Trophoblast cell (in vitro differentiated cells and primary cell): ENCODE measurements around the gene MARK2.

Experiments
- DNase-seq, 2 donors: peaks; one replicate each; pipeline ENCODE4 v3.0.0-alpha.2; 2016
- H2AFZ ChIP-seq: 2 replicates; pipeline ENCODE4 v1.6.1; 2013; ENCODE audit warnings: low read length, moderate library complexity, mild to moderate bottlenecking; ENCODE audit not compliant: insufficient read depth, poor library complexity
- H2AK5ac ChIP-seq: 2 replicates; pipeline ENCODE4 v1.6.1; 2013; ENCODE audit warnings: mild to moderate bottlenecking, low read length
- H2BK120ac ChIP-seq: 2 replicates; pipeline ENCODE4 v1.6.1; 2013; ENCODE audit warnings: low read length, mild to moderate bottlenecking, moderate library complexity; ENCODE audit not compliant: insufficient read depth, poor library complexity
- H2BK12ac ChIP-seq: 2 replicates; pipeline ENCODE4 v1.6.1; 2013; ENCODE audit warnings: mild to moderate bottlenecking, low read length, moderate library complexity
- H2BK5ac ChIP-seq: 2 replicates; pipeline ENCODE4 v1.6.1; 2013; ENCODE audit warnings: low read length, low read depth, moderate library complexity, mild to moderate bottlenecking; ENCODE audit not compliant: poor library complexity
- H3K14ac ChIP-seq: 2 replicates; pipeline ENCODE4 v1.6.1; 2013; ENCODE audit warnings: mild to moderate bottlenecking, low read length
- H3K18ac ChIP-seq: 2 replicates; pipeline ENCODE4 v1.6.1; 2013; ENCODE audit warnings: mild to moderate bottlenecking, low read length
- H3K23ac ChIP-seq: 2 replicates; pipeline ENCODE4 v1.6.1; 2013; ENCODE audit warnings: low read length
- H3K27ac ChIP-seq: 2 replicates; pipeline ENCODE4 v1.5.1; 2013; ENCODE audit warnings: low read depth, mild to moderate bottlenecking, inconsistent platforms, low read length, moderate library complexity
- H3K27me3 ChIP-seq: 2 replicates; pipeline ENCODE4 v1.6.1; 2013; ENCODE audit warnings: inconsistent platforms, mild to moderate bottlenecking, low read length, moderate library complexity; ENCODE audit not compliant: insufficient read depth
- H3K36me3 ChIP-seq, 2 experiments: 1 replicate in 1 of 2; 2 replicates in 1 of 2; pipeline ENCODE4 v1.6.1; 2013; ENCODE audit warnings: low read length in 2 of 2, mild to moderate bottlenecking in 2 of 2, moderate library complexity in 1 of 2; ENCODE audit not compliant: insufficient read depth in 2 of 2, control insufficient read depth in 1 of 2
- H3K4ac ChIP-seq: 2 replicates; pipeline ENCODE4 v1.6.1; 2013; ENCODE audit warnings: low read depth, mild to moderate bottlenecking, low read length, moderate library complexity
- H3K4me1 ChIP-seq, 2 experiments: 1 replicate in 1 of 2; 2 replicates in 1 of 2; pipeline ENCODE4 v1.6.1; 2013; ENCODE audit warnings: low read length in 2 of 2, mild to moderate bottlenecking in 2 of 2, moderate library complexity in 1 of 2; ENCODE audit not compliant: insufficient read depth in 2 of 2, control insufficient read depth in 1 of 2
- H3K4me2 ChIP-seq: 2 replicates; pipeline ENCODE4 v1.6.1; 2013; ENCODE audit warnings: inconsistent platforms, mild to moderate bottlenecking, low read length, moderate library complexity
- H3K4me3 ChIP-seq: 2 replicates; pipeline ENCODE4 v1.5.1; 2013; ENCODE audit warnings: mild to moderate bottlenecking, low read depth, low read length, inconsistent platforms
- H3K79me1 ChIP-seq: one replicate; pipeline ENCODE4 v1.6.1; 2013; ENCODE audit warnings: low read length
- H3K79me2 ChIP-seq: 2 replicates; pipeline ENCODE4 v1.6.1; 2013; ENCODE audit warnings: low read length, mild to moderate bottlenecking; ENCODE audit not compliant: control insufficient read depth, insufficient read depth, poor library complexity
- H3K9ac ChIP-seq: 2 replicates; pipeline ENCODE4 v1.6.1; 2013; ENCODE audit warnings: mild to moderate bottlenecking, low read length
- H3K9me3 ChIP-seq: 2 replicates; pipeline ENCODE4 v1.6.1; 2013; ENCODE audit warnings: low read depth, mild to moderate bottlenecking, control low read depth, inconsistent platforms, low read length; ENCODE audit not compliant: insufficient read depth
- H4K12ac ChIP-seq: 2 replicates; pipeline ENCODE4 v1.6.1; 2013; ENCODE audit warnings: low read depth, mild to moderate bottlenecking, low read length, moderate library complexity
- H4K8ac ChIP-seq: 2 replicates; pipeline ENCODE4 v1.6.1; 2013; ENCODE audit warnings: low read depth, mild to moderate bottlenecking, low read length, moderate library complexity
- H4K91ac ChIP-seq: one replicate; pipeline ENCODE4 v1.6.1; 2013; ENCODE audit warnings: low read depth, mild to moderate bottlenecking, low read length, moderate library complexity
- WGBS: extraction: QIAGEN DNeasy Blood & Tissue Kit; methylation state at CpG from one replicate; pipeline ENCODE4 v1.1.7; 2013; ENCODE audit warnings: missing lambda C conversion rate; ENCODE audit not compliant: insufficient read length, insufficient coverage; ENCODE audit errors: extremely low coverage; 5-methylcytosine and 5-hydroxymethylcytosine counted together

Gene MARK2

DNA sequence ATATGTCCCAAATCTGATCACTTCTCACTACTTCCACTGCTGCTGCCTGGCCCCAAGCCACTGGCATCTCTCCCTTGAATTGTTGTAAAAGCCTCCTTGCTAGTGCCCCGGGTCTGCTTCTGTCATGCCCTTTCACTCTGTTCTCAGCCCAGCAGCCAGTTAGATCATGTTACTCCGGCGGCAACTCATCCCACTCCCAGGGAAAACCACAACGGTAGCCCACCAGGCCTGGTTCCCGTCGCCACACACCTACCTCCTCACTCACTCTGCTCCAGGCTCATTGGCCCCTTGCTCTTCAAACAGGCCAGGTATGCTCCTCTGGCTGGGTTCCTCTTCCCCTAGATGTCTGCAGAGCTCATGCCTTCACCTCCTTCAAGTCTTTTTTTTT lies 3.8 kb upstream of the MARK2 start:
- no CpG with 5 or more reads among the region's 6 CpGs for WGBS
- Histone ChIP-seq H3K4ac (no peak overlapping the region), H3K79me2 (peaks cover 12% of the 10 kb centered on the region), H2AFZ (no peak overlapping the region), H2BK120ac (no peak overlapping the region), H3K27ac (no peak overlapping the region), H3K18ac (no peak overlapping the region), H3K79me1 (peaks cover 13% of the 10 kb centered on the region), H3K9ac (no peak overlapping the region), H3K36me3 (no peaks in the 10 kb centered on the region), H3K23ac (no peak overlapping the region), H3K9me3 (no peaks in the 10 kb centered on the region), H3K4me2 (no peak overlapping the region), H4K12ac (no peak overlapping the region), H2AK5ac (no peak overlapping the region), H4K8ac (no peak overlapping the region), H3K14ac (no peak overlapping the region), H2BK12ac (no peak overlapping the region), H3K27me3 (no peaks in the 10 kb centered on the region), H2BK5ac (no peak overlapping the region), H4K91ac (no peak overlapping the region), H3K4me1 (peaks cover 3 to 6% of the 10 kb centered on the region in 2 experiments), H3K4me3 (no peak overlapping the region)
- no peak for DNase-seq

DNA sequence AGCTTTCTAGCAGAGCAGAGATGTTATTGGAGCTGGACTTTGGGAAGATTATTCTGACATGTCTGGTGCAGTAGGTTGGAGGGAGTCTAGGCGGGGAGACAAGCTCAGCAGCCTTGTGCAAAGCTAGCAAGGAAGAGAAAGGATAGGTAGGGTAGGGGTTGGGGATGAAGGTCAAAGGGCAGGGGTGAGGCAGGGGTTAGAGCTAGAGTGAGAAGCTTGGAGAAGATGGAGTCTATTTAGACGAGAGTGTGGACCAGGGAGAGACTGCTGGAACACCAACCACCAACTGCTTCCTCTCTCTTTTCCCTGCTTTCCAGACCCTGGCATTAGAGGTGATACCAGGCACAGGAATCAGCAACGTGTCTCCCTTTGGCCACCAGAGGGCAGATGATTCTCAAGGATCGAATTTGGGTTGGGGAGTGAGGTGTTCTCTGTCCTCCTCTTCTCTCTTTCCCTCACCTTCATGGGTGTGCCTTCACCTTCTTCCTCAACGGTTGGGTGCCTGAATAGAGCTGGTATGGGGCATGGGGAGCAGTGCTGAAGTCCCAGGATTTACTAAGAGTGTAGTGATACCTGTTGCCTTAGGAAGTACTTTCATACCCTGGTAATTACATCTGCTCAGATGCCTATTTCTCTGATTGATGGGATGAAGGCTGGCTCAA lies 1.8 kb upstream of the MARK2 start:
- WGBS, result no CpG with 5 or more reads among the region's 5 CpGs
- Histone ChIP-seq H3K27me3 (no peaks in the 10 kb centered on the region), H3K9ac (no peak overlapping the region), H3K18ac (no peak overlapping the region), H3K23ac (no peak overlapping the region), H3K79me2 (peaks cover 18% of the 10 kb centered on the region), H4K91ac (no peak overlapping the region), H3K4me3 (no peak overlapping the region), H3K4me1 (peaks cover 9 to 21% of the 10 kb centered on the region in 2 experiments), H3K27ac (no peak overlapping the region), H3K14ac (no peak overlapping the region), H4K12ac (no peak overlapping the region), H3K4me2 (no peak overlapping the region), H2AK5ac (no peak overlapping the region), H2AFZ (no peak overlapping the region), H3K9me3 (no peaks in the 10 kb centered on the region), H2BK5ac (no peak overlapping the region), H3K4ac (no peak overlapping the region), H2BK120ac (no peak overlapping the region), H2BK12ac (no peak overlapping the region), H3K36me3 (no peaks in the 10 kb centered on the region), H4K8ac (no peak overlapping the region), H3K79me1 (peaks cover 13% of the 10 kb centered on the region)
- DNase-seq, result peak; percentile 67 to 95

DNA sequence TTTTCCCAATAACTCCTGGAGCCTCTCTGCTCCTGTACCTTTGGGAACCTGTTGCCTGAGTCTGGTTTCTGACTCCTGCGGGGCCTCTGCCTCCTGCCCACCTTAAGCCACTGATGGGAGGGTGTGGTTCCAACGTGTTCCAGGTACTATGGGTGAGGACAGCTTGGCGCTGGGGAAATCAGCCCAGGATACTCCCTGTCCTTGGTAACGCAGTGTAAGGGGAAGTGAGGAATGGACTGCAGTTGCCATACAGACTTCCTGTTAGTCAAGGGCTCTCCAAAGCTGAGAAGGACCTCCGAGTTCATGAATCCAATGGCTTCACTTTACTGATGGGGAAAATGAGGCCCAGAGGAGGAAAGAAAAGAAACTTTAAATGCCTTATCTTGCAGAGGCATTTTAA lies 1.2 kb upstream of the MARK2 start:
- WGBS, result no CpG with 5 or more reads among the region's 5 CpGs
- Histone ChIP-seq H4K91ac (no peak overlapping the region), H3K14ac (no peak overlapping the region), H4K12ac (no peak overlapping the region), H3K9me3 (no peaks in the 10 kb centered on the region), H2BK5ac (no peak overlapping the region), H3K4me1 (peaks cover 9 to 21% of the 10 kb centered on the region in 2 experiments), H2BK120ac (no peak overlapping the region), H2BK12ac (no peak overlapping the region), H3K9ac (no peak overlapping the region), H3K4me3 (no peak overlapping the region), H3K79me1 (peaks cover 13% of the 10 kb centered on the region), H3K4me2 (no peak overlapping the region), H3K23ac (no peak overlapping the region), H2AFZ (no peak overlapping the region), H3K18ac (no peak overlapping the region), H3K36me3 (no peaks in the 10 kb centered on the region), H3K27ac (peak overlapping the region; percentile 49), H3K27me3 (no peaks in the 10 kb centered on the region), H3K4ac (no peak overlapping the region), H3K79me2 (peaks cover 18% of the 10 kb centered on the region), H4K8ac (no peak overlapping the region), H2AK5ac (no peak overlapping the region)
- no peak for DNase-seq

DNA sequence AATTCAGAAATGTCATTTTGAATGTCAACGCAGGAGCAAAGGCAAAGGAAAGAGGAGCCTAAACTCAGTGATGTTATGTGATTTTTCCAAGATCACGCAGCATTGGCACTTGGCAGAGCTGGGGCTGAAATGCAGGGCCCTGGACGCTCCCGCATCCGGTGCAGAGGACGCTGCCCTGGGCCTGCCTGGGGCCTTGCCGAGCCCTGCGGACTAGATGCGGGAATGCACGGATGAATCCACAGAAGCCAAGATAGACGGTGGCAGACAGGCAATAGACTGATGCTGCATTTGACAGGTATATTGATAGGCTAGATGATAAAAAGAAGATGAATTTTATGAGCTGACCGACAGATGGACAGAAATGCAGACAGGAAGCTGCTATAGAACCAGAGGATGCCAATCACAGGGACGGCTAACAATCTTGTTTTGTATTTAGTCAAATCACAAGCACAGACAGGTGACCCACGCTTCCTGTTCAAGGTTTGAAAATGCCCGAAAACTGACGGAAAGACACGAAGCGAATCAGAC lies 696 bp upstream of the MARK2 start:
- no peaks in the 10 kb centered on the region for H3K27me3 ChIP-seq
- peak overlapping the region; percentile 60 for H4K91ac ChIP-seq
- WGBS, result no CpG with 5 or more reads among the region's 18 CpGs

More for the DNA sequence above, 696 bp upstream of the MARK2 start:
- Histone ChIP-seq H3K23ac (no peak overlapping the region), H2AFZ (peak overlapping the region; percentile 48), H2BK5ac (peak overlapping the region; percentile 4), H3K36me3 (no peaks in the 10 kb centered on the region), H3K4ac (no peak overlapping the region), H2BK120ac (no peak overlapping the region), H3K79me1 (peaks cover 13% of the 10 kb centered on the region), H4K8ac (peak overlapping the region; percentile 61), H3K4me2 (peak overlapping the region; percentile 59), H2AK5ac (no peak overlapping the region), H3K4me3 (no peak overlapping the region), H4K12ac (no peak overlapping the region), H2BK12ac (no peak overlapping the region), H3K18ac (no peak overlapping the region), H3K4me1 (peaks cover 9 to 21% of the 10 kb centered on the region in 2 experiments), H3K14ac (peak overlapping the region; percentile 33), H3K79me2 (peaks cover 20% of the 10 kb centered on the region), H3K27ac (peak overlapping the region; percentile 49), H3K9me3 (no peaks in the 10 kb centered on the region), H3K9ac (peak overlapping the region; percentile 21)
- DNase-seq, result peak; percentile 87 to 91
